ENCODE measurements around the gene MIEN1.
"Not testable (repeated sequence)": the region's sequence is repeated elsewhere in the genome, so short reads cannot be mapped to it uniquely, and the experiment has no call there.

The MIEN1 gene

GRCh38 chr17:39714234-39714633, 16.1 kb downstream of the MIEN1 start:
- no peak for DNase-seq

- no peak for DNase-seq
Measured at GRCh38 chr17:39711851-39712250, 18.5 kb downstream of the MIEN1 start.

GRCh38 chr17:39711071-39711470, 19.3 kb downstream of the MIEN1 start:
- not testable (repeated sequence) for DNase-seq

GRCh38 chr17:39709998-39710964, 20.1 kb downstream of the MIEN1 start:
- DNase-seq: no peak

GRCh38 chr17:39709319-39709997, 20.9 kb downstream of the MIEN1 start:
- DNase-seq: no peak

GRCh38 chr17:39706921-39707337, 23.4 kb downstream of the MIEN1 start:
- no peak for DNase-seq

- no peak for DNase-seq
Measured at GRCh38 chr17:39706383-39706782, 23.9 kb downstream of the MIEN1 start.

GRCh38 chr17:39705786-39706348, 24.5 kb downstream of the MIEN1 start:
- no peak for DNase-seq

GRCh38 chr17:39704821-39705551, 25.3 kb downstream of the MIEN1 start:
- no peak for DNase-seq

GRCh38 chr17:39703913-39704312, 26.4 kb downstream of the MIEN1 start:
- DNase-seq: no peak

- no peak for DNase-seq
Measured at GRCh38 chr17:39702901-39703893, 27.1 kb downstream of the MIEN1 start.

GRCh38 chr17:39701784-39702422, 28.4 kb downstream of the MIEN1 start:
- no peak for DNase-seq

- no peak for DNase-seq
Measured at GRCh38 chr17:39701012-39701783, 29.1 kb downstream of the MIEN1 start.

GRCh38 chr17:39700148-39700987, 30.0 kb downstream of the MIEN1 start:
- DNase-seq: no peak

GRCh38 chr17:39699818-39700147, 30.5 kb downstream of the MIEN1 start, which contains the start of gene ERBB2:
ERBB2 (plus strand) TSS chr17:39700064; CDS start chr17:39700239, 175 bp downstream.
- no peak for DNase-seq

GRCh38 chr17:39699157-39699817, 31.0 kb downstream of the MIEN1 start:
- DNase-seq: not testable (repeated sequence)

- DNase-seq: no peak
Measured at GRCh38 chr17:39697961-39698360, 32.4 kb downstream of the MIEN1 start.

GRCh38 chr17:39696731-39697130, 33.6 kb downstream of the MIEN1 start:
- no peak for DNase-seq

GRCh38 chr17:39695089-39695474, 35.2 kb downstream of the MIEN1 start:
- DNase-seq: no peak
